WTC11 (cell line): ENCODE measurements around the gene PI4KA. TPM values are rescaled to one million over a fixed set of nuclear protein-coding genes. Genes with fewer than 3 reads are reported as not detected.

ENCODE experiments used
- ATAC-seq: fragments of 200-7000 bp; cut with Tn5 transposase; 2 replicates; pipeline ENCODE4 v1.10.0; 2021; ENCODE audit warnings: mild to moderate bottlenecking, moderate library complexity
- CTCF ChIA-PET: fragments of 300-600 bp; sonication (Branson Sonifier 250); formaldehyde crosslinking; loops from one replicate; lab custom pipeline; 2021; ENCODE audit warnings: antibody characterized with exemption; lab: Charles Lee
- POLR2A ChIA-PET: fragments of 350-600 bp; sonication (Branson Sonifier 250); formaldehyde crosslinking; loops from one replicate; lab custom pipeline; 2021; ENCODE audit warnings: antibody characterized with exemption; lab: Charles Lee
- DNase-seq: peaks from one replicate; pipeline ENCODE4 v3.0.0; 2021; ENCODE audit warnings: low spot score
- H3K27ac Mint-ChIP-seq: 2 replicates; pipeline ENCODE4 v1.8.0; 2021; ENCODE audit warnings: mixed read lengths
- H3K27me3 Mint-ChIP-seq: 2 replicates; pipeline ENCODE4 v1.8.0; 2021; ENCODE audit warnings: low read depth, mild to moderate bottlenecking, moderate library complexity, mixed read lengths
- H3K36me3 Mint-ChIP-seq: 2 replicates; pipeline ENCODE4 v1.8.0; 2021; ENCODE audit warnings: mixed read lengths
- H3K4me1 Mint-ChIP-seq: 2 replicates; pipeline ENCODE4 v1.8.0; 2022; ENCODE audit warnings: mixed read lengths
- H3K4me3 Mint-ChIP-seq: 2 replicates; pipeline ENCODE4 v1.8.0; 2021; ENCODE audit warnings: mild to moderate bottlenecking, moderate library complexity, mixed read lengths
- H3K9me3 Mint-ChIP-seq: 2 replicates; pipeline ENCODE4 v1.8.0; 2021; ENCODE audit warnings: mixed read lengths
- CBFB ChIP-seq: sonication (generic); formaldehyde crosslinking; IDR thresholded peaks from 2 replicates; pipeline ENCODE4 v1.8.1; 2022; ENCODE audit warnings: mild to moderate bottlenecking, low read depth, missing genetic modification reagents
- JAZF1 ChIP-seq: fragments of 250-450 bp; sonication (Bioruptor Pico); IDR thresholded peaks from 2 replicates; pipeline ENCODE4 v1.9.0; 2021; ENCODE audit warnings: moderate library complexity, mild to moderate bottlenecking, inconsistent platforms
- TCF7 ChIP-seq: sonication (generic); formaldehyde crosslinking; IDR thresholded peaks from 2 replicates; pipeline ENCODE4 v1.8.0; 2022; ENCODE audit warnings: mild to moderate bottlenecking, low read depth, missing genetic modification reagents, moderate library complexity
- TP53 ChIP-seq: sonication (generic); formaldehyde crosslinking; IDR thresholded peaks from 2 replicates; pipeline ENCODE4 v1.8.1; 2023; ENCODE audit warnings: mild to moderate bottlenecking, missing genetic modification reagents
- ZBTB21 ChIP-seq: sonication (generic); formaldehyde crosslinking; IDR thresholded peaks from 2 replicates; pipeline ENCODE4 v1.8.1; 2023; ENCODE audit warnings: mild to moderate bottlenecking, missing genetic modification reagents, borderline replicate concordance
- ZNF263 ChIP-seq: sonication (generic); formaldehyde crosslinking; IDR thresholded peaks from 2 replicates; pipeline ENCODE4 v1.8.1; 2022; ENCODE audit warnings: low read depth, mild to moderate bottlenecking, moderate library complexity, missing genetic modification reagents
- ZNF317 ChIP-seq: sonication (generic); formaldehyde crosslinking; IDR thresholded peaks from 2 replicates; pipeline ENCODE4 v1.8.1; 2023; ENCODE audit warnings: low read depth, mild to moderate bottlenecking, moderate library complexity, missing genetic modification reagents, borderline replicate concordance
- ZNF396 ChIP-seq: fragments of 250-450 bp; sonication (Bioruptor Pico); IDR thresholded peaks from 2 replicates; pipeline ENCODE4 v1.8.0; 2021; ENCODE audit warnings: mild to moderate bottlenecking, moderate library complexity, borderline replicate concordance
- total RNA-seq: library from RNA; stranded (reverse); gene quantifications from 3 replicates; pipeline ENCODE4 v1.2.3, GENCODE V29; 2021
- TF ChIP-seq, protein P1 (sequence below): sonication (generic); formaldehyde crosslinking; IDR thresholded peaks from 2 replicates; pipeline ENCODE4 v1.8.0; 2023; ENCODE audit warnings: mild to moderate bottlenecking, missing genetic modification reagents
- TF ChIP-seq, protein P2 (sequence below): fragments of 250-450 bp; sonication (Bioruptor Pico); IDR thresholded peaks from 2 replicates; pipeline ENCODE4 v1.9.0; 2021; ENCODE audit warnings: mild to moderate bottlenecking
- TF ChIP-seq, protein P3 (sequence below): fragments of 200-600 bp; IDR thresholded peaks from 2 replicates; pipeline ENCODE4 v1.8.0; 2022; ENCODE audit warnings: antibody characterized with exemption
- TF ChIP-seq, protein P4 (sequence below): fragments of 250-450 bp; sonication (Bioruptor Pico); IDR thresholded peaks from 2 replicates; pipeline ENCODE4 v1.8.0; 2021; ENCODE audit warnings: mild to moderate bottlenecking
- TF ChIP-seq, protein P5 (sequence below): sonication (generic); formaldehyde crosslinking; IDR thresholded peaks from 2 replicates; pipeline ENCODE4 v1.8.0; 2022; ENCODE audit warnings: mild to moderate bottlenecking, missing genetic modification reagents

Gene PI4KA
- total RNA-seq, 1 experiment from 2014 or later: 45.5 TPM

DNA sequence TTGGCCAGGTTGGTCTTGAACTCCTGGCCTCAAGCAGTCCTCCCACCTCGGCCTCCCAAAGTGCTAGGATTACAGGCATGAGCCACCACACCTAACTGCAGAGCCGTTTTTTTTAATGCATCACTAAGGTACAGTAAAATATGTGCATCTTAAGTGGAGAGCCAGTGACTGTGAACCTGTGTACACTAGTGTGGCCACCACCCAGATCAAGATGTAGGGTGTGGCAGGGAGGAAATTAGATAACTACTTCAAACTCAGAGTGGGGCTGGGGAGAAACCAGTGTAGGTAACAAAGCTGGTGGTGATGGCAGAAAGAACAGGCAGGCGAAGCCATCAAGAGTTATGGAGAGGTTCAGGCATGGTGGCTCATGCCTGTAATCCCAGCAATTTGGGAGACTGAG, 14.6 kb upstream of the PI4KA start (continued):
- TF ChIP-seq, protein P1, sequence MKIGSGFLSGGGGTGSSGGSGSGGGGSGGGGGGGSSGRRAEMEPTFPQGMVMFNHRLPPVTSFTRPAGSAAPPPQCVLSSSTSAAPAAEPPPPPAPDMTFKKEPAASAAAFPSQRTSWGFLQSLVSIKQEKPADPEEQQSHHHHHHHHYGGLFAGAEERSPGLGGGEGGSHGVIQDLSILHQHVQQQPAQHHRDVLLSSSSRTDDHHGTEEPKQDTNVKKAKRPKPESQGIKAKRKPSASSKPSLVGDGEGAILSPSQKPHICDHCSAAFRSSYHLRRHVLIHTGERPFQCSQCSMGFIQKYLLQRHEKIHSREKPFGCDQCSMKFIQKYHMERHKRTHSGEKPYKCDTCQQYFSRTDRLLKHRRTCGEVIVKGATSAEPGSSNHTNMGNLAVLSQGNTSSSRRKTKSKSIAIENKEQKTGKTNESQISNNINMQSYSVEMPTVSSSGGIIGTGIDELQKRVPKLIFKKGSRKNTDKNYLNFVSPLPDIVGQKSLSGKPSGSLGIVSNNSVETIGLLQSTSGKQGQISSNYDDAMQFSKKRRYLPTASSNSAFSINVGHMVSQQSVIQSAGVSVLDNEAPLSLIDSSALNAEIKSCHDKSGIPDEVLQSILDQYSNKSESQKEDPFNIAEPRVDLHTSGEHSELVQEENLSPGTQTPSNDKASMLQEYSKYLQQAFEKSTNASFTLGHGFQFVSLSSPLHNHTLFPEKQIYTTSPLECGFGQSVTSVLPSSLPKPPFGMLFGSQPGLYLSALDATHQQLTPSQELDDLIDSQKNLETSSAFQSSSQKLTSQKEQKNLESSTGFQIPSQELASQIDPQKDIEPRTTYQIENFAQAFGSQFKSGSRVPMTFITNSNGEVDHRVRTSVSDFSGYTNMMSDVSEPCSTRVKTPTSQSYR (CRISPR knock-in tag): no peak
- no peak for TF ChIP-seq ZBTB21 (CRISPR knock-in tag)
- TF ChIP-seq ZNF263 (CRISPR knock-in tag): no peak
- TF ChIP-seq CBFB (CRISPR knock-in tag): no peak

DNA sequence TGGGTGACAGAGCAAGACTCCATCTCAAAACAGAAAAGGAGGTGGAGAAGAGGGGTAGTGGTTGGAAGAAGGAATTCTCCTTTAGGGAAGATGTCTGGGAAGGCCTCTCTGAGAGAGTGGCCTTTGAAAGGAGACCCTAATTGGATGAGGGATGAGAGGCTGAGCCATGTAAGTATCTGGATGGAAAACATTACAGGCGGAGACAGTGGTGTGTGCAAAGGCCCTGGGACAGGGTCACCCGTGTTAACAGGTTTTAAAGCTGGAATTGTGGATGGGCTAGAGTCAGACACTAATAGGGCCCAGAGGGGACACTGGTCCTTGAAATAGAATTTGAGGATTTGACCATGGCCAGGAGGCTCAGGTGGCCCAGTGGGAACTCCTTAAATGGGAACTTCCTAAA, 10.6 kb upstream of the PI4KA start:
- Mint-ChIP-seq H3K27ac (no peak overlapping the region), H3K4me3 (no peak overlapping the region), H3K36me3 (peaks cover 4% of the 10 kb centered on the region), H3K27me3 (no peaks in the 10 kb centered on the region), H3K9me3 (no peaks in the 10 kb centered on the region), H3K4me1 (no peaks in the 10 kb centered on the region)
- ChIA-PET CTCF (interaction anchor here (1.8 to 2.0 kb wide), 2 partner anchors 48 to 234 kb away, joined by 5 to 6 read pairs; partner anchors contain the start of gene CRKL), POLR2A (no interaction called here)
- DNase-seq (no peak), ATAC-seq (no peak)
- TF ChIP-seq, protein P2, sequence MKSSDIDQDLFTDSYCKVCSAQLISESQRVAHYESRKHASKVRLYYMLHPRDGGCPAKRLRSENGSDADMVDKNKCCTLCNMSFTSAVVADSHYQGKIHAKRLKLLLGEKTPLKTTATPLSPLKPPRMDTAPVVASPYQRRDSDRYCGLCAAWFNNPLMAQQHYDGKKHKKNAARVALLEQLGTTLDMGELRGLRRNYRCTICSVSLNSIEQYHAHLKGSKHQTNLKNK (CRISPR knock-in tag): no peak
- TF ChIP-seq ZNF396: no peak

DNA sequence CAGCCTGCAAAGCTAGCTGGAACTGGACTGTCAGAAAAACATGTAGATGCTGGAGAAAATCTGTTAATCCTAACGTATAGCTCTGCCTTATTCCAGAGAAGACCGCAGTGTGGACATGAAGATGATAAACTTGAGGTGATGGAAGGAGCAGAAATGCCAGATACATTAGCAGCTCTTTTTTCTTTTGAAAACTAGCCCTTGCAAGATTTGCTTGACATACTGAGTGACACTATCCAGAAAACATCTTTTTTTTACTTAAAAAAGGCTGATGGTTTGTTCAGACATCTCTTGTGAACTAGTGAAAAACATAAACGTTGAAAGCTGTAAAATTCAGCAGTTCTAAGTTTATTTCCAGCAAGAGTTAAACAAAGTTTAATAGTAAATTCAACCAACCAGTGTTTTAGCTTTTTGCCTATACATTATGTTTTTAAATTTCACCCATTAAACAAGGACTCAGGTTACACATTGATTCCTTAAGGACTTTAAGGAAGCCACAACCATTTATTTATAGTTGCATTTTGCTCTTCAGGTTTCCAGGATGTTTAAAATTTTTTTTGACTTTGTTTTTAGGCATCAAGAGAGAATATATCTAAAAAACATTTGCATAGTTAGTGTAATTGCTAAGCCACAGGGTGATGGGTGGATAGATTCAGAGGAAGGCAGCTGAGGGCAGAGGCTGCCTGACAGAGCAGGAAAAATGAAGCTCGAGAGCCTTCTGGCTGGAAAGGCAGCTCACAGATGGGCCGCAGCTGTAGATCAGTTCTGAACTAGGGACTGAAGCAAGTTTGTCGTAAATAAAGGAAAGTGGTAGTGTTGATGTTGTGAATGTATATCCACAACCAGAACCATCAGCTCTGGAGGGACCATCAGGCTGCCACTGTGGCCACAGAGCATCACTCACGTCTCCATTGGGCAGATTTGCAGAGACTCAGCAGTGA, 9.7 kb upstream of the PI4KA start:
- CTCF ChIA-PET: interaction anchor here (0.7 to 4.2 kb wide), 6 partner anchors 9 to 235 kb away, joined by 3 to 19 read pairs (median 6); partner anchors contain the start of genes CRKL, LZTR1, PI4KA and SNAP29
- ATAC-seq (no peak), DNase-seq (no peak)
- Mint-ChIP-seq H3K36me3 (peaks cover 2% of the 10 kb centered on the region), H3K9me3 (no peaks in the 10 kb centered on the region), H3K4me3 (no peak overlapping the region), H3K4me1 (no peaks in the 10 kb centered on the region), H3K27ac (0 out of 2 replicates have a peak overlapping the region, but pooled peaks have one; percentile 8), H3K27me3 (no peaks in the 10 kb centered on the region)
- TF ChIP-seq, protein P3, sequence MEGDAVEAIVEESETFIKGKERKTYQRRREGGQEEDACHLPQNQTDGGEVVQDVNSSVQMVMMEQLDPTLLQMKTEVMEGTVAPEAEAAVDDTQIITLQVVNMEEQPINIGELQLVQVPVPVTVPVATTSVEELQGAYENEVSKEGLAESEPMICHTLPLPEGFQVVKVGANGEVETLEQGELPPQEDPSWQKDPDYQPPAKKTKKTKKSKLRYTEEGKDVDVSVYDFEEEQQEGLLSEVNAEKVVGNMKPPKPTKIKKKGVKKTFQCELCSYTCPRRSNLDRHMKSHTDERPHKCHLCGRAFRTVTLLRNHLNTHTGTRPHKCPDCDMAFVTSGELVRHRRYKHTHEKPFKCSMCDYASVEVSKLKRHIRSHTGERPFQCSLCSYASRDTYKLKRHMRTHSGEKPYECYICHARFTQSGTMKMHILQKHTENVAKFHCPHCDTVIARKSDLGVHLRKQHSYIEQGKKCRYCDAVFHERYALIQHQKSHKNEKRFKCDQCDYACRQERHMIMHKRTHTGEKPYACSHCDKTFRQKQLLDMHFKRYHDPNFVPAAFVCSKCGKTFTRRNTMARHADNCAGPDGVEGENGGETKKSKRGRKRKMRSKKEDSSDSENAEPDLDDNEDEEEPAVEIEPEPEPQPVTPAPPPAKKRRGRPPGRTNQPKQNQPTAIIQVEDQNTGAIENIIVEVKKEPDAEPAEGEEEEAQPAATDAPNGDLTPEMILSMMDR: no peak
- POLR2A ChIA-PET: interaction anchor here (0.6 kb wide), 1 partner anchor 688 kb away, joined by 4 read pairs; no protein-coding TSS in a partner anchor

DNA sequence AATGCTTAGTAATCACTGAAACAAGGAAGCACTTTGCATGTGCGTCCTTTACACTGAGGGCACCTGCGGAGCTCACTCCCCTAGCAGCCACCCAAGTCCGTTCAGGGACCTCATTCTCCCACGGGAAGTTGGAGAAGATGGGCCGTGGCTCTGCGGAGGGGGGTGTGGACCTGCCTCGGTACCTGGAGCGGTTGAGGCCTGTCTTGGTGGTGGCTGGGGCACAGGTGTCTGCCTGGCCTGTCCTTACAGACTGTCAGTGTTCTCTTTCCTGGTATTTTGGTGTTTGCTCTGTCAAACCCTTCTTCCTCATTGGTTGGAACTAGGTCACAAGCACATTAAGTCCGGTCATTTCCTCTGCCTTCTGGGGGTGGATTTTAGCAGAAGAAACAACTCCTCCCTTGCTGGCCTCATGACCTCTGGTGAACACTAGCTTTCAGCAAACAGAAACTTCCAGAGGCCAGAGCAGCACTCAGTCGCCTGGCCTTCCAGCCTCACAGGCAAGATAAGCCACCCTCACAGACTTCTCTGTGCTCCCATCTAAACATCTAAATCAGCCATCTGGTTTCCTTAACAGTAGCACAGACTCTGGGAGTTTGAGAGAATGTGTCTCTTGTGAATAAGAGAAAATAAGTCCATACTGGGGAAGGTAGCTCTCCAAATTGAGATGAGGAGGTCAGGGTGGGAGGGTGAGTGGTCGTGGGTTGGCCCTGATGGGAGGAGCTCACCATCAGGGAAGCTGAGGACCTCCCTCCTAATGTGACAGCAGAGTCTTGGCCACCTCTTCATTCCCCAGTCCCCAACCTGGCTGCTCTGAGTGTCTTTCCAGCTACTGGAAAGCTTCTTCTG, 8.8 kb upstream of the PI4KA start:
- CTCF ChIA-PET: interaction anchor here (0.7 to 4.2 kb wide), 7 partner anchors 8 to 236 kb away, joined by 3 to 19 read pairs (median 5); partner anchors contain the start of genes CRKL, LZTR1, PI4KA and SNAP29
- no peak overlapping the region for H3K4me3 Mint-ChIP-seq
- ATAC-seq: no peak

More for the DNA sequence above, 8.8 kb upstream of the PI4KA start:
- Mint-ChIP-seq H3K36me3 (no peaks in the 10 kb centered on the region), H3K4me1 (no peaks in the 10 kb centered on the region), H3K27ac (no peak overlapping the region), H3K27me3 (no peaks in the 10 kb centered on the region), H3K9me3 (no peaks in the 10 kb centered on the region)
- TF ChIP-seq JAZF1 (CRISPR knock-in tag): no peak
- TF ChIP-seq ZNF317 (CRISPR knock-in tag): no peak
- TF ChIP-seq, protein P4, sequence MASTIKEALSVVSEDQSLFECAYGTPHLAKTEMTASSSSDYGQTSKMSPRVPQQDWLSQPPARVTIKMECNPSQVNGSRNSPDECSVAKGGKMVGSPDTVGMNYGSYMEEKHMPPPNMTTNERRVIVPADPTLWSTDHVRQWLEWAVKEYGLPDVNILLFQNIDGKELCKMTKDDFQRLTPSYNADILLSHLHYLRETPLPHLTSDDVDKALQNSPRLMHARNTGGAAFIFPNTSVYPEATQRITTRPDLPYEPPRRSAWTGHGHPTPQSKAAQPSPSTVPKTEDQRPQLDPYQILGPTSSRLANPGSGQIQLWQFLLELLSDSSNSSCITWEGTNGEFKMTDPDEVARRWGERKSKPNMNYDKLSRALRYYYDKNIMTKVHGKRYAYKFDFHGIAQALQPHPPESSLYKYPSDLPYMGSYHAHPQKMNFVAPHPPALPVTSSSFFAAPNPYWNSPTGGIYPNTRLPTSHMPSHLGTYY (CRISPR knock-in tag): no peak
- TF ChIP-seq TCF7: no peak
- TF ChIP-seq TP53 (CRISPR knock-in tag): no peak
- TF ChIP-seq, protein P5, sequence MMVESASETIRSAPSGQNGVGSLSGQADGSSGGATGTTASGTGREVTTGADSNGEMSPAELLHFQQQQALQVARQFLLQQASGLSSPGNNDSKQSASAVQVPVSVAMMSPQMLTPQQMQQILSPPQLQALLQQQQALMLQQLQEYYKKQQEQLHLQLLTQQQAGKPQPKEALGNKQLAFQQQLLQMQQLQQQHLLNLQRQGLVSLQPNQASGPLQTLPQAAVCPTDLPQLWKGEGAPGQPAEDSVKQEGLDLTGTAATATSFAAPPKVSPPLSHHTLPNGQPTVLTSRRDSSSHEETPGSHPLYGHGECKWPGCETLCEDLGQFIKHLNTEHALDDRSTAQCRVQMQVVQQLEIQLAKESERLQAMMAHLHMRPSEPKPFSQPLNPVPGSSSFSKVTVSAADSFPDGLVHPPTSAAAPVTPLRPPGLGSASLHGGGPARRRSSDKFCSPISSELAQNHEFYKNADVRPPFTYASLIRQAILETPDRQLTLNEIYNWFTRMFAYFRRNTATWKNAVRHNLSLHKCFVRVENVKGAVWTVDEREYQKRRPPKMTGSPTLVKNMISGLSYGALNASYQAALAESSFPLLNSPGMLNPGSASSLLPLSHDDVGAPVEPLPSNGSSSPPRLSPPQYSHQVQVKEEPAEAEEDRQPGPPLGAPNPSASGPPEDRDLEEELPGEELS: no peak
- no peak for DNase-seq
- POLR2A ChIA-PET: no interaction called here
